Measurements from ENCODE around the gene TRMT44. TPM values are rescaled to one million over a fixed set of nuclear protein-coding genes. Genes with fewer than 3 reads are reported as not detected.

Gene TRMT44
- total and polyA plus RNA-seq, 2 of the 4 experiments (the other 2 are of a cell fraction) = 7.3 to 8.1 TPM

GRCh38 chr4:8473198-8473919, 32.8 kb downstream of the TRMT44 start:
- Histone ChIP-seq H4K20me1 (ENCODE audit: insufficient read depth, low read length) (peaks cover 27% of the 10 kb centered on the region), H3K4ac (ENCODE audit: low read depth, low read length) (peak overlapping the region; percentile 83), H3K18ac (ENCODE audit: low read depth, low read length) (peak overlapping the region; percentile 73), H2AK5ac (ENCODE audit: low read depth, low read length) (peak overlapping the region; percentile 93), H3K56ac (ENCODE audit: extremely low read depth, insufficient read depth, low read length) (0 out of 2 replicates have a peak overlapping the region, but pooled peaks have one; percentile 16), H3K27ac (ENCODE audit: insufficient read depth, low read length) (peak overlapping the region; percentile 58), H3K4me2 (ENCODE audit: low read depth, low read length) (no peak overlapping the region; the same call in 1 of the 2 replicates), H2AK9ac (replicated peaks; ENCODE audit: low read depth, low read length, poor library complexity) (peak overlapping the region; percentile 87), H3K14ac (replicated peaks; ENCODE audit: low read depth, low read length) (peak overlapping the region; percentile 70), H4K8ac (ENCODE audit: low read depth in 2 of 2, low read length in 2 of 2) (peak overlapping the region in 1 of 2 experiments; percentile 41; a peak in 2 of 4 replicates), H3K79me1 (ENCODE audit: low read depth in 1 of 2, low read length in 2 of 2) (peaks cover 0 to 12% of the 10 kb centered on the region in 2 experiments; a peak in 1 of 4 replicates), H4K91ac (ENCODE audit: insufficient read depth, low read depth, low read length) (peak overlapping the region; percentile 83), H2BK120ac (ENCODE audit: low read depth, low read length) (peak overlapping the region; percentile 89), H3K36me3 (ENCODE audit: control insufficient read depth, insufficient read depth, low read length) (peaks cover 23% of the 10 kb centered on the region), H3K9me1 (ENCODE audit: insufficient read depth, low read length) (peaks cover 15% of the 10 kb centered on the region), H2BK5ac (ENCODE audit: low read depth, low read length, poor library complexity, severe bottlenecking) (peak overlapping the region; percentile 54), H2BK20ac (ENCODE audit: low read depth, low read length) (peak overlapping the region; percentile 80), H4K5ac (ENCODE audit: low read depth, low read length) (peak overlapping the region; percentile 66), H2BK15ac (ENCODE audit: low read depth, low read length) (peak overlapping the region; percentile 33; the same call in 1 of the 3 replicates), H3K23ac (ENCODE audit: low read depth, low read length) (no peak overlapping the region; the same call in 1 of the 2 replicates), H3K4me3 (ENCODE audit: insufficient read depth, low read depth, low read length) (no peak overlapping the region), H3K4me1 (ENCODE audit: control insufficient read depth, insufficient read depth, low read length) (peaks cover 25% of the 10 kb centered on the region), H3K27me3 (ENCODE audit: control insufficient read depth, insufficient read depth, low read length) (no peaks in the 10 kb centered on the region), H3K9ac (ENCODE audit: low read depth, low read length) (no peak overlapping the region; the same call in 1 of the 2 replicates), H2AFZ (replicated peaks; ENCODE audit: low read length, poor library complexity) (peak overlapping the region; percentile 69), H3K9me3 (ENCODE audit: control insufficient read depth, insufficient read depth, low read length) (no peaks in the 10 kb centered on the region)
- intact Hi-C loops (cut with micrococcal nuclease) = loop anchor here (2.0 kb wide), 2 partner anchors 33 to 61 kb away; no protein-coding TSS in a partner anchor
- POLR2A ChIA-PET (ENCODE audit: unreplicated experiment) = no interaction called here
- WGBS, 2 experiments (ENCODE audit: extremely low coverage in 2 of 2, insufficient read length in 1 of 2) = 49% methylated on average over 12 of the region's 23 CpGs; no CpG with 5 or more reads in 1 of the 2 experiments
- ATAC-seq (ENCODE audit: low read depth) (no peak), DNase-seq (no peak)
- TF ChIP-seq ELK1 (IDR thresholded peaks at IDR 0.05; ENCODE audit: borderline replicate concordance, low read depth, low read length) (no peak), USF2 (IDR thresholded peaks at IDR 0.05; ENCODE audit: low read depth, low read length) (no peak), BHLHE40 (IDR thresholded peaks at IDR 0.05; ENCODE audit: low read depth, low read length) (no peak), RAD21 (IDR thresholded peaks at IDR 0.05; ENCODE audit: low read length) (peak; percentile 46), FOS (IDR thresholded peaks at IDR 0.05; ENCODE audit: low read depth, low read length) (no peak), SMC3 (IDR thresholded peaks at IDR 0.05; ENCODE audit: low read depth, low read length) (peak; percentile 31), MXI1 (IDR thresholded peaks at IDR 0.05; ENCODE audit: borderline replicate concordance, low read depth, low read length) (peak; percentile 40; the same call in 1 of the 2 replicates), RFX5 (IDR thresholded peaks at IDR 0.05; ENCODE audit: low read depth, low read length) (no peak), NFE2L2 (IDR thresholded peaks at IDR 0.05; ENCODE audit: low read depth, low read length) (no peak), RCOR1 (IDR thresholded peaks at IDR 0.05; ENCODE audit: insufficient replicate concordance, low read length) (no peak), POLR2A (IDR thresholded peaks at IDR 0.05; ENCODE audit: low read depth, low read length) (no peak), CTCF (conservative IDR thresholded peaks at IDR 0.05; ENCODE audit: low read depth, low read length) (peak; percentile 44)
- dilution Hi-C loops (cut with HindIII; ENCODE audit: low sequenced_read_pairs, unreplicated experiment) = no loop called here
- in situ Hi-C loops (cut with MboI; ENCODE audit: low sequenced_read_pairs) = no loop called here
- CTCF ChIA-PET = interaction anchor here (0.6 to 1.6 kb wide), 9 partner anchors 33 to 125 kb away, joined by 3 to 4 read pairs (median 3); no protein-coding TSS in a partner anchor
- no TSS peak for BruUV-seq (replicated peaks)
